GM12873 (cell line): ENCODE measurements around the gene ANKRD6.

Experiments
- CTCF ChIP-seq: IDR thresholded peaks from 2 replicates; pipeline ENCODE4 v1.5.1; 2012; ENCODE audit warnings: low read depth, mild to moderate bottlenecking, moderate library complexity, low read length, control low read depth; ENCODE audit not compliant: insufficient read depth; ENCODE audit errors: missing control alignments

The ANKRD6 gene

GRCh38 chr6:89596056-89596455, 163.1 kb downstream of the ANKRD6 start:
- TF ChIP-seq CTCF, result no peak

GRCh38 chr6:89596484-89596883, 163.5 kb downstream of the ANKRD6 start:
- TF ChIP-seq CTCF, result no peak

GRCh38 chr6:89597372-89597771, 164.4 kb downstream of the ANKRD6 start:
- no peak for TF ChIP-seq CTCF

GRCh38 chr6:89597988-89598387, 165.0 kb downstream of the ANKRD6 start:
- peak; percentile 2 for TF ChIP-seq CTCF

GRCh38 chr6:89599727-89600126, 166.8 kb downstream of the ANKRD6 start:
- no peak for TF ChIP-seq CTCF

GRCh38 chr6:89602166-89602565, 169.2 kb downstream of the ANKRD6 start:
- TF ChIP-seq CTCF, result no peak

GRCh38 chr6:89604653-89605052, 171.7 kb downstream of the ANKRD6 start:
- TF ChIP-seq CTCF, result no peak
